Measurements from ENCODE around the gene MAJIN.

Gene MAJIN

DNA sequence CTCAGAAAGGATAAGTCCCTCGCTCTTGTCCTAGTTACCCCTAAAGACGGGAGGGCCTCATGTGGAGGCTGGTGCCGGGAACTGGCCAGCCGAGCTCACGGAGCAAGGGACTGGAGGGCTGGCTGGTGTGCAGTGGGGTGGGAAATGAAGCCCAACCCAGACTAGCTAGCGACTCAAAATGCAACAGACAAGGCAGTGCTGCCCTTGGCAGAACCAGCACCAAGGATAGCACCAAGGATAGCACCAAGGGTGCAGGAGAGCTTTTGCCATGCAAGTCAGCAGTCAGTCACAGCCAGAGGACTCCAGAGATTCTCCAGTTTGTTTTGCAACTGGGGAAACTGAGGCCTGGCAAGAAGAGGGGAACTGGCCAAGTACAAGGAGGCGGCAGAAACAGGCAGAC lies 31.4 kb upstream of the MAJIN start:
- TF ChIP-seq, protein P1, sequence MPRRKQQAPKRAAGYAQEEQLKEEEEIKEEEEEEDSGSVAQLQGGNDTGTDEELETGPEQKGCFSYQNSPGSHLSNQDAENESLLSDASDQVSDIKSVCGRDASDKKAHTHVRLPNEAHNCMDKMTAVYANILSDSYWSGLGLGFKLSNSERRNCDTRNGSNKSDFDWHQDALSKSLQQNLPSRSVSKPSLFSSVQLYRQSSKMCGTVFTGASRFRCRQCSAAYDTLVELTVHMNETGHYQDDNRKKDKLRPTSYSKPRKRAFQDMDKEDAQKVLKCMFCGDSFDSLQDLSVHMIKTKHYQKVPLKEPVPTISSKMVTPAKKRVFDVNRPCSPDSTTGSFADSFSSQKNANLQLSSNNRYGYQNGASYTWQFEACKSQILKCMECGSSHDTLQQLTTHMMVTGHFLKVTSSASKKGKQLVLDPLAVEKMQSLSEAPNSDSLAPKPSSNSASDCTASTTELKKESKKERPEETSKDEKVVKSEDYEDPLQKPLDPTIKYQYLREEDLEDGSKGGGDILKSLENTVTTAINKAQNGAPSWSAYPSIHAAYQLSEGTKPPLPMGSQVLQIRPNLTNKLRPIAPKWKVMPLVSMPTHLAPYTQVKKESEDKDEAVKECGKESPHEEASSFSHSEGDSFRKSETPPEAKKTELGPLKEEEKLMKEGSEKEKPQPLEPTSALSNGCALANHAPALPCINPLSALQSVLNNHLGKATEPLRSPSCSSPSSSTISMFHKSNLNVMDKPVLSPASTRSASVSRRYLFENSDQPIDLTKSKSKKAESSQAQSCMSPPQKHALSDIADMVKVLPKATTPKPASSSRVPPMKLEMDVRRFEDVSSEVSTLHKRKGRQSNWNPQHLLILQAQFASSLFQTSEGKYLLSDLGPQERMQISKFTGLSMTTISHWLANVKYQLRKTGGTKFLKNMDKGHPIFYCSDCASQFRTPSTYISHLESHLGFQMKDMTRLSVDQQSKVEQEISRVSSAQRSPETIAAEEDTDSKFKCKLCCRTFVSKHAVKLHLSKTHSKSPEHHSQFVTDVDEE (CRISPR knock-in tag; IDR thresholded peaks at IDR 0.05), result no peak
- TF ChIP-seq GLIS3 (CRISPR knock-in tag; IDR thresholded peaks at IDR 0.05), result no peak
- peak; percentile 40; the same call in 2 of the 3 replicates for ATAC-seq

DNA sequence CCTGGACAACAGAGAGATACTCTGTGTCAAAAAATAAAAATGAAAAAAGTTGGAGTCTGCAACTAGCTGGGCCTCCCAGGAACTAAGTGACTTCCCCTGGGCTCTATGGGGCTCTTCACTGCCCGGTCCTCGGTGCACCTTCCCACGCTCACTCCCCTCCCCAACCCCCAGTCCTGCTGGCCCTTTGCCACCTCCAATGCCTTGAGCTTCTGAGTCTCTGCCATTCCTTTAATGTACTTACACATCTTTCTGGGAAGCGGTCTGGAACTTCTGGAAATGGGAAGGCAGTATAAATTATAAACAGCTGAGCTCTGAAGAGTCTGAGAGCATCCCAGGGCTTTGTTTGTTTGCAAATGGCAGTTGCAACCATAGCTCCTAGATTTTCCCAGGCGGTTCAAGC lies 30.8 kb upstream of the MAJIN start:
- TF ChIP-seq SNAI2 (CRISPR knock-in tag; IDR thresholded peaks at IDR 0.05) (no peak), OSR1 (CRISPR knock-in tag; IDR thresholded peaks at IDR 0.05) (no peak), ARNTL (CRISPR knock-in tag; IDR thresholded peaks at IDR 0.05; ENCODE audit: borderline replicate concordance, low read depth) (no peak), ESRRG (CRISPR knock-in tag; IDR thresholded peaks at IDR 0.05) (no peak), ZNF8 (CRISPR knock-in tag; IDR thresholded peaks at IDR 0.05) (no peak), TOX (CRISPR knock-in tag; IDR thresholded peaks at IDR 0.05; ENCODE audit: borderline replicate concordance) (no peak), ZC3H10 (CRISPR knock-in tag; IDR thresholded peaks at IDR 0.05) (no peak)
- TF ChIP-seq, protein P2, sequence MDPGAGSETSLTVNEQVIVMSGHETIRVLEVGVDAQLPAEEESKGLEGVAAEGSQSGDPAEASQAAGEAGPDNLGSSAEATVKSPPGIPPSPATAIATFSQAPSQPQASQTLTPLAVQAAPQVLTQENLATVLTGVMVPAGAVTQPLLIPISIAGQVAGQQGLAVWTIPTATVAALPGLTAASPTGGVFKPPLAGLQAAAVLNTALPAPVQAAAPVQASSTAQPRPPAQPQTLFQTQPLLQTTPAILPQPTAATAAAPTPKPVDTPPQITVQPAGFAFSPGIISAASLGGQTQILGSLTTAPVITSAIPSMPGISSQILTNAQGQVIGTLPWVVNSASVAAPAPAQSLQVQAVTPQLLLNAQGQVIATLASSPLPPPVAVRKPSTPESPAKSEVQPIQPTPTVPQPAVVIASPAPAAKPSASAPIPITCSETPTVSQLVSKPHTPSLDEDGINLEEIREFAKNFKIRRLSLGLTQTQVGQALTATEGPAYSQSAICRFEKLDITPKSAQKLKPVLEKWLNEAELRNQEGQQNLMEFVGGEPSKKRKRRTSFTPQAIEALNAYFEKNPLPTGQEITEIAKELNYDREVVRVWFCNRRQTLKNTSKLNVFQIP (CRISPR knock-in tag; IDR thresholded peaks at IDR 0.05; ENCODE audit: borderline replicate concordance, low read depth), result no peak
- ATAC-seq, result no peak

DNA sequence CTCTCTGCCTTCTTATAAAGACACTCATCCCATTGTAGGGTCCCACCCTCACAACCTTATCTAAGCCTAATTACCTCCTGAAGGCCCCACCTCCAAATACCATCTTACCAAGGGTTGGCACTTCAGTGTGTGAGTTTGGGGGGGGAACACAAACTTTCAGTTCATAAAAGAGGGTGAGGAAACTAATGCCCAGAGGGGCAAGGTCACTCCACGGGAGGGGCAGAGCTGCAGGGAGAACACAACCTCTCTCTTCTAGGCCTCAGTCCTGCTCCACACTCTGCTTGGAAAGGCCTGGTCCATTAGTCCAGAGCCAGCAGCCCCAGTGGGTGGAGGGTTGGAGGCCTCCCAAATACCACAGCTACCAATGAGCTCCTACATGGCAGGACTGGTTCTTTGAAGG lies 27.6 kb upstream of the MAJIN start:
- ATAC-seq, result no peak
- TF ChIP-seq ZNF8 (CRISPR knock-in tag; IDR thresholded peaks at IDR 0.05) (no peak), ZC3H10 (CRISPR knock-in tag; IDR thresholded peaks at IDR 0.05) (no peak), ARNTL (CRISPR knock-in tag; IDR thresholded peaks at IDR 0.05; ENCODE audit: borderline replicate concordance, low read depth) (no peak), ZNF70 (CRISPR knock-in tag; IDR thresholded peaks at IDR 0.05) (no peak), GLIS3 (CRISPR knock-in tag; IDR thresholded peaks at IDR 0.05) (no peak), TOX (CRISPR knock-in tag; IDR thresholded peaks at IDR 0.05; ENCODE audit: borderline replicate concordance) (no peak), ZNF565 (CRISPR knock-in tag; conservative IDR thresholded peaks at IDR 0.05; ENCODE audit: low read depth) (no peak), CSDC2 (CRISPR knock-in tag; IDR thresholded peaks at IDR 0.05) (no peak), BACH2 (CRISPR knock-in tag; IDR thresholded peaks at IDR 0.05; ENCODE audit: borderline replicate concordance) (no peak), ZFP30 (CRISPR knock-in tag; IDR thresholded peaks at IDR 0.05) (no peak), ZFP3 (CRISPR knock-in tag; IDR thresholded peaks at IDR 0.05) (no peak), SNAI2 (CRISPR knock-in tag; IDR thresholded peaks at IDR 0.05) (no peak), ISL1 (CRISPR knock-in tag; IDR thresholded peaks at IDR 0.05) (no peak), TCF4 (CRISPR knock-in tag; IDR thresholded peaks at IDR 0.05; ENCODE audit: borderline replicate concordance) (no peak), RARB (CRISPR knock-in tag; IDR thresholded peaks at IDR 0.05) (no peak), OSR1 (CRISPR knock-in tag; IDR thresholded peaks at IDR 0.05) (no peak)
- TF ChIP-seq, protein P2 (CRISPR knock-in tag; IDR thresholded peaks at IDR 0.05; ENCODE audit: borderline replicate concordance, low read depth), result no peak
- TF ChIP-seq, protein P1 (CRISPR knock-in tag; IDR thresholded peaks at IDR 0.05), result no peak
- TF ChIP-seq, protein P3, sequence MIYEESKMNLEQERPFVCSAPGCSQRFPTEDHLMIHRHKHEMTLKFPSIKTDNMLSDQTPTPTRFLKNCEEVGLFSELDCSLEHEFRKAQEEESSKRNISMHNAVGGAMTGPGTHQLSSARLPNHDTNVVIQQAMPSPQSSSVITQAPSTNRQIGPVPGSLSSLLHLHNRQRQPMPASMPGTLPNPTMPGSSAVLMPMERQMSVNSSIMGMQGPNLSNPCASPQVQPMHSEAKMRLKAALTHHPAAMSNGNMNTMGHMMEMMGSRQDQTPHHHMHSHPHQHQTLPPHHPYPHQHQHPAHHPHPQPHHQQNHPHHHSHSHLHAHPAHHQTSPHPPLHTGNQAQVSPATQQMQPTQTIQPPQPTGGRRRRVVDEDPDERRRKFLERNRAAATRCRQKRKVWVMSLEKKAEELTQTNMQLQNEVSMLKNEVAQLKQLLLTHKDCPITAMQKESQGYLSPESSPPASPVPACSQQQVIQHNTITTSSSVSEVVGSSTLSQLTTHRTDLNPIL (CRISPR knock-in tag; IDR thresholded peaks at IDR 0.05; ENCODE audit: low read depth), result no peak
